Prostate gland (tissue), 2 donors: ENCODE measurements around the gene PNLIPRP1. TPM values are rescaled to one million over a fixed set of nuclear protein-coding genes. Genes with fewer than 3 reads are reported as not detected.

Experiments used
- DNase-seq: peaks from one replicate; pipeline ENCODE4 v3.0.0-alpha.2; 2019; ENCODE audit warnings: low spot score
- H3K27ac ChIP-seq, 2 donors: fragments of 200-600 bp; sonication (generic); 2 replicates each; pipeline ENCODE4 v1.5.1; 2017 to 2019
- H3K27me3 ChIP-seq: fragments of 200-600 bp; sonication (generic); replicated peaks from 2 replicates; pipeline ENCODE4 v1.5.1; 2019; ENCODE audit not compliant: insufficient read depth
- H3K36me3 ChIP-seq, 2 donors: fragments of 200-600 bp; sonication (generic); 1 replicate in 1 of 2; 2 replicates in 1 of 2; pipeline versions ENCODE4 v1.5.1 to v1.8.1; 2017 to 2019
- H3K4me1 ChIP-seq: fragments of 200-600 bp; sonication (generic); replicated peaks from 2 replicates; pipeline ENCODE4 v1.5.1; 2019
- H3K4me3 ChIP-seq, 2 donors: fragments of 200-600 bp; sonication (generic); 2 replicates each; pipeline ENCODE4 v1.5.1; 2017 to 2019
- H3K9me3 ChIP-seq: fragments of 200-600 bp; sonication (generic); 2 replicates; pipeline ENCODE4 v1.5.1; 2017
- POLR2A ChIP-seq: fragments of 450-650 bp; IDR thresholded peaks from one replicate; pipeline ENCODE4 v1.6.1; 2016; ENCODE audit warnings: antibody characterized with exemption, mild to moderate bottlenecking
- POLR2AphosphoS5 ChIP-seq: sonication (generic); formaldehyde crosslinking; IDR thresholded peaks from one replicate; pipeline ENCODE4 v1.6.1; 2017; ENCODE audit warnings: antibody characterized with exemption
- WGBS: methylation state at CpG from one replicate; pipeline ENCODE4 v1.1.5; 2018; 5-methylcytosine and 5-hydroxymethylcytosine counted together
- intact Hi-C: fragments of 100-400 bp; cut with DNase I; formaldehyde crosslinking; loops from one replicate; pipeline ENCODE4 v1.14.2; 2022
- total RNA-seq, 2 donors: library from RNA; depleted of rRNA; stranded (reverse); fragments of >200 nt; gene quantifications; one replicate each; pipeline ENCODE4 v1.1.0, GENCODE V29; 2016
- TF ChIP-seq, protein P1 (sequence below), 4 experiments: fragments of 200-600 bp in 2 of 4; fragments of 450-650 bp in 2 of 4; sonication (generic) in 2 of 4; IDR thresholded peaks; 1 replicate in 3 of 4; 2 replicates in 1 of 4; pipeline ENCODE4 v1.5.1; 2016 to 2019; ENCODE audit warnings: antibody characterized with exemption in 4 of 4, mild to moderate bottlenecking in 2 of 4, moderate library complexity in 2 of 4

PNLIPRP1 gene
- total RNA-seq, 2 donors from 2014 or later = not detected

DNA sequence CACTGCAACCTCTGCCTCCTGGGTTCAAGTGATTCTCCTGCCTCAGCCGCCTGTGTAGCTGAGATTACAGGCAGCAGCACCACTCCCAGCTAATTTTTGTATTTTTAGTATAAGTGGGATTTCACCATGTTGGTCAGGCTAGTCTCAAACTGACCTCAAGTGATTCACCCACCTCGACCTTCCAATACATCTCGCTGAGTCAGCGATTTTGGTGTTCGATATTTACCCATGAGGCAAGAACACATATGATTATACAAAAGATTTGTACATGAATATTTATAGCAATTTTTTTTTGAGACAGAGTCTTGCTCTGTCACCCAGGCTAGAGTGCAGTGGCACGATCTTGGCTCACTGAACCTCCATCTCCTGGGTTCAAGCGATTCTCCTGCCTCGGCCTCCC is 25.2 kb upstream of the PNLIPRP1 start:
- no peaks in the 10 kb centered on the region for H3K27me3 ChIP-seq
- TF ChIP-seq POLR2AphosphoS5 = no peak
- TF ChIP-seq, protein P1, sequence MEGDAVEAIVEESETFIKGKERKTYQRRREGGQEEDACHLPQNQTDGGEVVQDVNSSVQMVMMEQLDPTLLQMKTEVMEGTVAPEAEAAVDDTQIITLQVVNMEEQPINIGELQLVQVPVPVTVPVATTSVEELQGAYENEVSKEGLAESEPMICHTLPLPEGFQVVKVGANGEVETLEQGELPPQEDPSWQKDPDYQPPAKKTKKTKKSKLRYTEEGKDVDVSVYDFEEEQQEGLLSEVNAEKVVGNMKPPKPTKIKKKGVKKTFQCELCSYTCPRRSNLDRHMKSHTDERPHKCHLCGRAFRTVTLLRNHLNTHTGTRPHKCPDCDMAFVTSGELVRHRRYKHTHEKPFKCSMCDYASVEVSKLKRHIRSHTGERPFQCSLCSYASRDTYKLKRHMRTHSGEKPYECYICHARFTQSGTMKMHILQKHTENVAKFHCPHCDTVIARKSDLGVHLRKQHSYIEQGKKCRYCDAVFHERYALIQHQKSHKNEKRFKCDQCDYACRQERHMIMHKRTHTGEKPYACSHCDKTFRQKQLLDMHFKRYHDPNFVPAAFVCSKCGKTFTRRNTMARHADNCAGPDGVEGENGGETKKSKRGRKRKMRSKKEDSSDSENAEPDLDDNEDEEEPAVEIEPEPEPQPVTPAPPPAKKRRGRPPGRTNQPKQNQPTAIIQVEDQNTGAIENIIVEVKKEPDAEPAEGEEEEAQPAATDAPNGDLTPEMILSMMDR (IDR thresholded peaks at IDR 0.05) = no peak
- no peak for TF ChIP-seq POLR2A
- H3K9me3 ChIP-seq = no peaks in the 10 kb centered on the region
- DNase-seq = no peak
- no peaks in the 10 kb centered on the region for H3K36me3 ChIP-seq
- no peaks in the 10 kb centered on the region for H3K4me1 ChIP-seq
- intact Hi-C loops = no loop called here
- 95% methylated on average over 8 of the region's 8 CpGs for WGBS
- no peak overlapping the region for H3K4me3 ChIP-seq
- H3K27ac ChIP-seq = no peak overlapping the region

DNA sequence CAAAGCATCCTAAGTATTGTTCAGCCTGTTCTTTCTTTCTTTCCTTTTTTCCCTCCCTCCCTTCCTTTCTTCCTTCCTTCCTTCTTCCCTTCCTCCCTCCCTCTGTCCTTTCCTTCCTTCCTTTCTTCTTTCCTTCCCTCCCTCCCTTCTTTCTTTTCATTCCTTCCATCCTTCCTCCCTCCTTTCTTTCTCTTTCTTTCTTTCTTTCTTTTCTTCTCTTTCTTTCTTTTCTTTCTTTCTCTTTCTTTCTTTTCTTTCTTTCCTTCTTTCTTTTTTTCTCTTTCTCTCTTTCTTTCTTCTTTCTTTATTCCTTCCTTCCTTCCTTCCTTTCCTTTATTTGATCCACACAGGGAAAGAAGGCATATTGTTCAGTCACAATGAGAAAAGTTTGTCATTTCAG is 23.8 kb upstream of the PNLIPRP1 start:
- DNase-seq = no peak
- Histone ChIP-seq H3K27ac (no peak overlapping the region), H3K4me3 (no peak overlapping the region), H3K27me3 (no peaks in the 10 kb centered on the region), H3K9me3 (no peaks in the 10 kb centered on the region), H3K4me1 (no peaks in the 10 kb centered on the region), H3K36me3 (no peaks in the 10 kb centered on the region)
- TF ChIP-seq POLR2A (no peak), POLR2AphosphoS5 (no peak)
- TF ChIP-seq, protein P1 (IDR thresholded peaks at IDR 0.05) = no peak
- intact Hi-C loops = no loop called here

DNA sequence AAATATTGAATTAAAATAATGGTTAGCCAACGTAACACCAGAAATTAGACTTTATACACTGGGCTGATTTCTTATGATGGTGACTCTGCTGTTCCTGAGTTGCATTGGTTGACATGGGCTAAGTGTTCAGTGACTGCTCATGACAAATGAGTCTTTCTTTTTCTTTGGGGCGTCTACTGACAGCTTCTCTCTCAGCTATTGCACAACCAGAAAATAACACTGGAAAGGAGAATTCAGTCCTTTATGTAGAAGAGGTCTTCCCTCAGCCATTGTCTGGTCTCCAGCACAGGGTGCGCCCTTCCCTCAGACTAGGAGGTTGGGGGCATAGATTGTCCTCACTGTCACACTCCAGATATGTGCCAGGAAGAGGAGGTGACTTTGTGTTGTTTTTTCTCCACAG is 23.4 kb upstream of the PNLIPRP1 start:
- H3K9me3 ChIP-seq = no peaks in the 10 kb centered on the region
- H3K4me1 ChIP-seq = no peaks in the 10 kb centered on the region
- no peaks in the 10 kb centered on the region for H3K36me3 ChIP-seq
- no peak for DNase-seq
- H3K4me3 ChIP-seq = no peak overlapping the region
- no peaks in the 10 kb centered on the region for H3K27me3 ChIP-seq
- H3K27ac ChIP-seq = no peak overlapping the region
- intact Hi-C loops = no loop called here
- TF ChIP-seq POLR2A (no peak), POLR2AphosphoS5 (no peak)
- TF ChIP-seq, protein P1 (IDR thresholded peaks at IDR 0.05) = no peak
- WGBS = 73% methylated on average over 3 of the region's 3 CpGs

DNA sequence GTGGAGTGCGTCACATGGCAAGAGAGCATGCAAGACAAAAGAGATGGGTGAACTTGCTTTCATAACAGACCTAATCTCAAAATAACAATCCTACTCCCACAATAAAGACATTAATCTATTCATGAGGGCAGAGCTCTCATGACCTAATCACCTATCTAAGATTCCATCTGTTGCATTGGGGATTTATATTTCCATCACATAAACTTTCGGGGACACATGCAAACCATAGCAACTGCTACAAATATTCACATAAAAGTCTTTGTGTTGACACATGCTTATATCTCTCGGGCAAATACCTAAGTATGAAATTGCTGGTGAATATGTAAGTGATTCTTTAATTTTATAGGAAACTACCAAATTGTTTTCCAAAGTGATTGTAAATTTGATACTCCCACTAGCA is 16.0 kb upstream of the PNLIPRP1 start:
- 28% methylated on average over 3 of the region's 3 CpGs for WGBS
- Histone ChIP-seq H3K4me3 (no peak overlapping the region), H3K27me3 (no peaks in the 10 kb centered on the region), H3K27ac (no peak overlapping the region), H3K36me3 (no peaks in the 10 kb centered on the region), H3K4me1 (no peaks in the 10 kb centered on the region), H3K9me3 (no peaks in the 10 kb centered on the region)
- intact Hi-C loops = no loop called here
- TF ChIP-seq, protein P1 (IDR thresholded peaks at IDR 0.05) = no peak
- TF ChIP-seq POLR2AphosphoS5 (no peak), POLR2A (no peak)
- DNase-seq = no peak

DNA sequence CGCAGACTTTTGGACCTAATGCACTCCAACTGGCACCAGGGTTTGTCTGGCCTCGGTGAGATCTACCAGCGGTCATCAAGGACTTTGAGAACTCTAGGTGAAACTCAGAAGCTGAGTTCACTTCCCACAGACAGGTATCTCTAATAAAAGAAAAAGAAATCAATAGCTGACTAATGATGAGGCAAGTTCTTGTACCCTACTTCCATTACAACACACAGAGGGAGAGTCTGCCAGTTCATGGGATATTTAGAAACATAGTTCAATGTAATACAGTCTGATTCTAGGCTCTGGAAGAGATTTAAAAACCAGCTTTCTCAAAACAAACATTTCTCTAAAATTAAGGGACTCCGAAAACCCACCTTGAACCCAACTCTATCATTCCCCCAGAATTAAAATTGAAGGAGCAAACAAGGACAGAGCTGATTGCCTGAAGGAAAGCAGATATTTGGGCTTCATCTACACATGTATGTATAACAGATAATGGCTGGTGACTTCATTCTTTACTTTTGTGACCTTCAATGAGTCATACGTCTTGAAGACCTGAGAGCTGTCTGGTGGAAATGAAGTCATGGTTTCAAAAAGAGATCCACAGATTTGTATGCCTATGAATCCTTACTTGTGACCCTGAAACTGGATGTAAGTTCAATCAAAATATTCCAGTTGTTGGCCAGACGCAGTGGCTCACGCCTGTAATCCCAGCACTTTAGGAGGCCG is 2.7 kb upstream of the PNLIPRP1 start:
- Histone ChIP-seq H3K9me3 (no peaks in the 10 kb centered on the region), H3K27me3 (no peaks in the 10 kb centered on the region), H3K27ac (no peak overlapping the region), H3K4me1 (no peaks in the 10 kb centered on the region), H3K4me3 (no peak overlapping the region), H3K36me3 (no peaks in the 10 kb centered on the region)
- no peak for DNase-seq
- no peak for TF ChIP-seq POLR2A
- TF ChIP-seq POLR2AphosphoS5 = no peak
- TF ChIP-seq, protein P1 (IDR thresholded peaks at IDR 0.05) = no peak
- WGBS = 93% methylated on average over 8 of the region's 8 CpGs
- intact Hi-C loops = no loop called here
